BLaER1 treated with 17β-estradiol and CSF1 and Interleukin-3, amounts not matched to agents 10 nM and 100 nM (cell line): ENCODE results near the gene MYL7.
A peak's percentile ranks its signal among the peaks of the same experiment; 100 is the strongest.
"Not testable (repeated sequence)": the region's sequence is repeated elsewhere in the genome, so short reads cannot be mapped to it uniquely, and the experiment has no call there.

ENCODE experiments used
- H3K27ac ChIP-seq, 11 experiments: shearing (Covaris generic); formaldehyde crosslinking; 2 replicates each; pipeline ENCODE4 v1.8.1; 2022
- H3K27me3 ChIP-seq, 11 experiments: shearing (Covaris generic); formaldehyde crosslinking; 2 replicates each; pipeline ENCODE4 v1.8.1; 2022
- H3K36me3 ChIP-seq, 11 experiments: shearing (Covaris generic); formaldehyde crosslinking; 2 replicates each; pipeline ENCODE4 v1.8.1; 2022
- H3K4me1 ChIP-seq, 10 experiments: shearing (Covaris generic); formaldehyde crosslinking; 2 replicates each; pipeline ENCODE4 v1.8.1; 2022
- H3K4me2 ChIP-seq, 11 experiments: shearing (Covaris generic); formaldehyde crosslinking; 2 replicates each; pipeline ENCODE4 v1.8.1; 2022
- H3K4me3 ChIP-seq, 10 experiments: shearing (Covaris generic); formaldehyde crosslinking; 2 replicates each; pipeline ENCODE4 v1.8.1; 2022
- H3K9ac ChIP-seq, 11 experiments: shearing (Covaris generic); formaldehyde crosslinking; 2 replicates each; pipeline ENCODE4 v1.8.1; 2022
- H3K9me3 ChIP-seq, 11 experiments: shearing (Covaris generic); formaldehyde crosslinking; replicated peaks in 1 of 11; 2 replicates each; pipeline ENCODE4 v1.8.1; 2022
- H4K20me1 ChIP-seq, 11 experiments: shearing (Covaris generic); formaldehyde crosslinking; 2 replicates each; pipeline ENCODE4 v1.8.1; 2022
- Cebpa-rat ChIP-seq, 11 experiments: shearing (Covaris generic); IDR thresholded peaks; 2 replicates each; pipeline ENCODE4 v1.8.1; 2022

MYL7 gene

DNA sequence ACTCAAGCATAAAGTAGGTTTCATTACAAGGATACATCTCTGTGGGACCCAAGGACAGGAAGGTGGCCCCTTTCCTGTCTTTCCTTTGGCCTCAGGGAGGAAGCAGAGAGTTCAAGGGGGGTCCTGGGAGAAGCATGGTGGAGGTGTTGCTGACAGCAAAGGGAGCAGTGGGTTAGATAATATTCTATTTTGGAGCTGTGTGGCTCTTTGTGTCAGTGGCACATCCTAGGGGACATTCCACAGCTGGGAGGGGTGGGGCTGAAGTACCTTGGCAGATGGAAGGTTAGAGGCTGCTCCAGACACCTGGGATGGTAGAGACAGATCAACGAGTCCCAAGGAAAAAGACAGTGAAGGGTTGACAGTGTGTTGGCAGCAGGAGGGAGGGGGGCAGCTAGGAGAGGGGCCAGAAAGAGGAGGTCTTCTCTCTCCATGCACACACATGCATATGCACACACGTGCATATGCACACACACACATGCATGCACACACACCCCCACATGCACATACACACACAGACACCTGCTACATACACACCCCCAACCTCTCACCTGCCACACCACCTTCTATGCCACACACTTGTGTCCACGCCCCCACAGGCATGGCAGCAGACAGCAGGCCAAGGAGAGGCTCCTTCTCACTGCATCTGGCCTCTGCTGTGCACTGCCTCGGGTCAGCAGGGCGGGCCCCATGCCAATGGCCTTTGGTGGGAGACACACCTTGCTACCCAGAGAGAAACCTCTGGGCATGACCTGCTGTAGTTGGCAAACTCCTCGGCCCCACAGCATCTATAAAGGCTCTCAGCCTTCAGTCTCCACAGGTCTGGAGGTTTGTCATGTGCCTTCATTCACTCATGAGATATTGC lies 12.2 kb downstream of the MYL7 start:
- no peak for TF ChIP-seq Cebpa-rat (IDR thresholded peaks at IDR 0.05)
- Histone ChIP-seq H3K9me3 (no peaks in the 10 kb centered on the region), H4K20me1 (no peaks in the 10 kb centered on the region), H3K9ac (peak overlapping the region in 9 of 11 experiments; percentile 19 to 66 (median 36); a peak in 13 of 22 replicates), H3K36me3 (no peaks in the 10 kb centered on the region), H3K4me3 (peak overlapping the region in 1 of 10 experiments; percentile 28; a peak in 1 of 20 replicates), H3K4me2 (peak overlapping the region; percentile 68 to 93 (median 85)), H3K27ac (peak overlapping the region; percentile 27 to 86 (median 72); a peak in 21 of 22 replicates), H3K4me1 (peaks cover 48 to 79% (median 68%) of the 10 kb centered on the region in 10 experiments), H3K27me3 (no peaks in the 10 kb centered on the region)

- Histone ChIP-seq H3K27me3 (no peaks in the 10 kb centered on the region), H3K4me1 (peaks cover 50 to 84% (median 74%) of the 10 kb centered on the region in 10 experiments), H3K4me2 (peak overlapping the region; percentile 68 to 93 (median 85); a peak in 21 of 22 replicates), H3K27ac (peak overlapping the region; percentile 10 to 86 (median 71); a peak in 20 of 22 replicates), H3K9ac (peak overlapping the region in 7 of 11 experiments; percentile 2 to 65 (median 27); a peak in 7 of 22 replicates), H3K36me3 (peaks cover 0 to 2% (median under 1%) of the 10 kb centered on the region in 11 experiments; a peak in 5 of 22 replicates), H3K9me3 (no peaks in the 10 kb centered on the region), H4K20me1 (no peaks in the 10 kb centered on the region), H3K4me3 (no peak overlapping the region)
- TF ChIP-seq Cebpa-rat (IDR thresholded peaks at IDR 0.05), result no peak
Measured at GRCh38 chr7:44127161-44127560, 14.0 kb downstream of the MYL7 start.

GRCh38 chr7:44126574-44126973 lies 14.6 kb downstream of the MYL7 start:
- peak overlapping the region in 8 of 11 experiments; percentile 73 to 93 (median 88); a peak in 13 of 22 replicates for H3K4me2 ChIP-seq
- not testable (repeated sequence) for H3K9me3 ChIP-seq, H3K4me3 ChIP-seq, H3K27me3 ChIP-seq, H3K36me3 ChIP-seq, H4K20me1 ChIP-seq
- peak overlapping the region; percentile 10 to 86 (median 71); a peak in 14 of 22 replicates for H3K27ac ChIP-seq
- peak overlapping the region in 1 of 11 experiments; percentile 65; a peak in 1 of 22 replicates for H3K9ac ChIP-seq
- peaks cover 56 to 89% (median 79%) of the 10 kb centered on the region in 10 experiments for H3K4me1 ChIP-seq

DNA sequence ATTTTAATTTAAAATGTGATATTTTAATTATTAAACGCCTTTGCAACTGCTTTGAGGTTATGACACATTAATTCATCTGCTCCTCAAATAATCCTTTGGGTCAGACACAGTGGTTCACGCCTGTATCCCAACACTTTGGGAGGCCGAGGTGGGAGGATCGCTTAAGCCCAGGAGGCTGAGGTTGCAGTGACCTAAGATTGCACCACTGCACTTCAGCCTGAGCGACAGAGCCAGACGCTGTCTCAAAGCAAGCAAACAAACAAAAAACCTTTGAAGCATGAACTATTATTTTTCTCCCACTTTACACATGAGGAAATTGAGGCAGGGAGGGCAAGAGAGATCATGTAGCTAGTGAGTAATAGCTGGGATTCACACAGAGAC lies 16.3 kb downstream of the MYL7 start:
- Histone ChIP-seq H3K4me1 (peaks cover 62 to 88% (median 78%) of the 10 kb centered on the region in 10 experiments), H4K20me1 (peaks cover 0 to 6% (median 3%) of the 10 kb centered on the region in 11 experiments; a peak in 9 of 22 replicates), H3K9ac (peak overlapping the region in 1 of 11 experiments; percentile 26; a peak in 1 of 22 replicates), H3K4me2 (peak overlapping the region in 5 of 11 experiments; percentile 27 to 97 (median 93); a peak in 8 of 22 replicates), H3K9me3 (no peaks in the 10 kb centered on the region), H3K27ac (no peak overlapping the region; a peak in 1 of 22 replicates), H3K4me3 (no peak overlapping the region), H3K36me3 (peaks cover 20 to 25% (median 24%) of the 10 kb centered on the region in 11 experiments), H3K27me3 (no peaks in the 10 kb centered on the region)
- no peak for TF ChIP-seq Cebpa-rat (IDR thresholded peaks at IDR 0.05)

- Histone ChIP-seq H3K9ac (peak within 1 kb of the TSS; percentile 78 to 94 (median 87)), H3K27ac (peak within 1 kb of the TSS; percentile 65 to 93 (median 87); a peak in 21 of 22 replicates), H3K36me3 (peaks cover 29 to 36% (median 34%) of the 10 kb centered on the region in 11 experiments), H3K9me3 (no peaks in the 10 kb centered on the region), H3K4me2 (peak within 1 kb of the TSS; percentile 89 to 98 (median 95)), H4K20me1 (peaks cover 0 to 16% (median 11%) of the 10 kb centered on the region in 11 experiments; a peak in 11 of 22 replicates), H3K4me1 (peaks cover 53 to 81% (median 69%) of the 10 kb centered on the region in 10 experiments), H3K4me3 (peak within 1 kb of the TSS; percentile 63 to 88 (median 76)), H3K27me3 (no peaks in the 10 kb centered on the region)
- TF ChIP-seq Cebpa-rat (IDR thresholded peaks at IDR 0.05), result no peak
Measured at GRCh38 chr7:44123190-44124003, 17.7 kb downstream of the MYL7 start, which contains the start of gene POLD2. Gene POLD2, minus strand, starts transcription at chr7:44123548. Its CDS starts 1,495 bp downstream, at chr7:44122053.

DNA sequence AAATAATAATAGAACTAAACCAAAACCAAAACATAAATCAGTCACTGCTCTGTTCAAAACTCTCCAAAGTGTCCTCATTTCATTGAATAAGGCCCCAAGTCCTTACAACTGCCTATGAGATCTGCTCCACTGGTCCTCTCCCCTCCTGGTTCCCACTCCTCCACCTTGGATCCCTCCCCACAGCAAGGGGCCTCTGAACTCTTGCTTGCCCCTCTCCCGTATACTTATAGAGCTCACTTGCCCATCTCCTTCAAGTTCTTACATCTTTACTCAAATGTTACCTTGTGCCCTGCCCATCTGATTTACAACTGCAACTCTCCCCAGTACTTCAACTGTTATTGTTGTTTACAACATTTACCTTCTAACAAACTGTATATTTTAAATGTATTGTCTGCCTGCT lies 18.6 kb downstream of the MYL7 start:
- H3K4me3 ChIP-seq, result peak overlapping the region; percentile 63 to 88 (median 76)
- peaks cover 37 to 44% (median 42%) of the 10 kb centered on the region in 11 experiments for H3K36me3 ChIP-seq
- H3K27me3 ChIP-seq, result no peaks in the 10 kb centered on the region
- H3K9ac ChIP-seq, result peak overlapping the region; percentile 78 to 94 (median 87)
- H3K27ac ChIP-seq, result peak overlapping the region in 10 of 11 experiments; percentile 75 to 93 (median 87); a peak in 20 of 22 replicates
- no peaks in the 10 kb centered on the region for H3K9me3 ChIP-seq
- peak overlapping the region; percentile 85 to 98 (median 94) for H3K4me2 ChIP-seq
- TF ChIP-seq Cebpa-rat (IDR thresholded peaks at IDR 0.05), result no peak
- peaks cover 0 to 25% (median 19%) of the 10 kb centered on the region in 11 experiments; a peak in 14 of 22 replicates for H4K20me1 ChIP-seq
- H3K4me1 ChIP-seq, result peaks cover 44 to 72% (median 61%) of the 10 kb centered on the region in 10 experiments

DNA sequence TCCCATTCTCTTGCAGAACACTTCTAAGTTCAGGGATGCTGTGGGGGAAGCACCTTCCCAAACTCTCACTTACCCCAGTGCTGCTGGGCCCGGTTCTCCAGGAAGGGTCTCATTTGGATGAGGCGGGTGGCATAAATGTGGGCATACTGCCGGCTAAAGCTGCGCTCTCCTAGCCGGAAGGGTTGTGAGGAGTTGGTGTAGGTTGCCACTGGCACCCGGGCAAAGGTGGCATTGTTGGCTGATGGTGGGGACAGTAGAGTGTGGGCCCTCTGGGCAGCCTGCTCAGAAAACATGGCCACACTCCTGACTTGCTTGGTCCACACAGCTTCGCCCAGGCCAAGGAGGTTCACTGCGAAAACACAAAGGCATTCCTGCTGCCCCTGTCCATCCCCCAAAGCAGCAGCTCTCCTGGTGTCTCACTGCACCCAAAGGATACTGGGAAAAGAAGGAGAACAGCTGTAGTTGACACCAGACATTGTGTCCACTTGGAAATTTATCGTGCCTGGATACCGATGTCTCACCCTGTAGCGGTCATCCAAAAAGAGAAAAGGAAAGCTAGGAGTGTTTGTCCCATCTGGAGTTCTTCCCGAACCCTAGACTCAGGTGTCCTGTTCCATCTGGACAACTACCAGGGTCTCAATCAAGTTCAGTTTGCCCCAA lies 19.2 kb downstream of the MYL7 start:
- H3K36me3 ChIP-seq, result peaks cover 43 to 51% (median 49%) of the 10 kb centered on the region in 11 experiments
- peak overlapping the region in 9 of 10 experiments; percentile 63 to 88 (median 77); a peak in 17 of 20 replicates for H3K4me3 ChIP-seq
- peak overlapping the region in 8 of 11 experiments; percentile 21 to 93 (median 86); a peak in 12 of 22 replicates for H3K27ac ChIP-seq

More for the DNA sequence above, 19.2 kb downstream of the MYL7 start:
- Histone ChIP-seq H3K4me2 (peak overlapping the region; percentile 85 to 98 (median 94)), H3K9me3 (no peaks in the 10 kb centered on the region), H3K4me1 (peaks cover 38 to 66% (median 54%) of the 10 kb centered on the region in 10 experiments), H4K20me1 (peaks cover 0 to 31% (median 25%) of the 10 kb centered on the region in 11 experiments; a peak in 17 of 22 replicates), H3K9ac (peak overlapping the region; percentile 78 to 94 (median 87); a peak in 19 of 22 replicates), H3K27me3 (no peaks in the 10 kb centered on the region)
- TF ChIP-seq Cebpa-rat (IDR thresholded peaks at IDR 0.05), result no peak
